C4-2B (cell line): ENCODE measurements around the gene SUPT6H.

Experiments used
- ZFX ChIP-seq: fragments of 450-650 bp; IDR thresholded peaks from 2 replicates; pipeline ENCODE4 v1.6.1; 2017
- TF ChIP-seq, protein P1 (sequence below): fragments of 450-650 bp; conservative IDR thresholded peaks from 2 replicates; pipeline ENCODE4 v1.5.1; 2017; ENCODE audit warnings: mild to moderate bottlenecking

DNA sequence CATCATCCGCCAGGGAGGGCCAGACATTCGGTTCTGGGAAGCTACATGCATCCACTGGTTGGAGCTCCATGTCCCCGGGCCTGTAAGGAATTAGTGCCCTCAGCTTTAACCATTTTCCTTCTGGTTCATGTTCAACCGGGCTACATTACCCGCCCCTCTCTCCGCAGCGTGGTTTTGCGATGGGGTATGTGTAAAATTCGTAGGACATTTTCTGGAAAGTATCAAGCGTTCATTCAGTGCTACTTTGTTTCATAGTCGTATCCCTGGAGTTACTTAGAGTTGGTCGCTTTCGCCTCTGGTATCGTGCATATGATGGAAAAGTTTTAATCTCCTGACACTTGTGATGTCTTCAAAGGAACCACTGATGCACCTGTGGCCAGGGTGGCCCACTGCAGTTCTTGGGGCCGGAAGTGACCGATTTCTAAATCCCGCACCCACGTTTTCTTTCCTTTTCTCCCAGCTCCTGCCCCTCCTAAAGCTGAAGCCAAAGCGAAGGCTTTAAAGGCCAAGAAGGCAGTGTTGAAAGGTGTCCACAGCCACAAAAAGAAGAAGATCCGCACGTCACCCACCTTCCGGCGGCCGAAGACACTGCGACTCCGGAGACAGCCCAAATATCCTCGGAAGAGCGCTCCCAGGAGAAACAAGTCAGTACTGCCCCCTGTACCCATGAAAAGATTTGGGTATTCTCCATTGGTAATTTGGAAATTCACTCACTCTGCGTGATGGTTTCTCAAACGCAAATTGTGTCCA is 58.4 kb downstream of the SUPT6H start:
- TF ChIP-seq, protein P1, sequence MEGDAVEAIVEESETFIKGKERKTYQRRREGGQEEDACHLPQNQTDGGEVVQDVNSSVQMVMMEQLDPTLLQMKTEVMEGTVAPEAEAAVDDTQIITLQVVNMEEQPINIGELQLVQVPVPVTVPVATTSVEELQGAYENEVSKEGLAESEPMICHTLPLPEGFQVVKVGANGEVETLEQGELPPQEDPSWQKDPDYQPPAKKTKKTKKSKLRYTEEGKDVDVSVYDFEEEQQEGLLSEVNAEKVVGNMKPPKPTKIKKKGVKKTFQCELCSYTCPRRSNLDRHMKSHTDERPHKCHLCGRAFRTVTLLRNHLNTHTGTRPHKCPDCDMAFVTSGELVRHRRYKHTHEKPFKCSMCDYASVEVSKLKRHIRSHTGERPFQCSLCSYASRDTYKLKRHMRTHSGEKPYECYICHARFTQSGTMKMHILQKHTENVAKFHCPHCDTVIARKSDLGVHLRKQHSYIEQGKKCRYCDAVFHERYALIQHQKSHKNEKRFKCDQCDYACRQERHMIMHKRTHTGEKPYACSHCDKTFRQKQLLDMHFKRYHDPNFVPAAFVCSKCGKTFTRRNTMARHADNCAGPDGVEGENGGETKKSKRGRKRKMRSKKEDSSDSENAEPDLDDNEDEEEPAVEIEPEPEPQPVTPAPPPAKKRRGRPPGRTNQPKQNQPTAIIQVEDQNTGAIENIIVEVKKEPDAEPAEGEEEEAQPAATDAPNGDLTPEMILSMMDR = no peak; the same call in 1 of the 2 replicates
- TF ChIP-seq ZFX = peak; percentile 64; the same call in 1 of the 2 replicates
